ENCODE results near the gene CARD10.

CARD10 gene

DNA sequence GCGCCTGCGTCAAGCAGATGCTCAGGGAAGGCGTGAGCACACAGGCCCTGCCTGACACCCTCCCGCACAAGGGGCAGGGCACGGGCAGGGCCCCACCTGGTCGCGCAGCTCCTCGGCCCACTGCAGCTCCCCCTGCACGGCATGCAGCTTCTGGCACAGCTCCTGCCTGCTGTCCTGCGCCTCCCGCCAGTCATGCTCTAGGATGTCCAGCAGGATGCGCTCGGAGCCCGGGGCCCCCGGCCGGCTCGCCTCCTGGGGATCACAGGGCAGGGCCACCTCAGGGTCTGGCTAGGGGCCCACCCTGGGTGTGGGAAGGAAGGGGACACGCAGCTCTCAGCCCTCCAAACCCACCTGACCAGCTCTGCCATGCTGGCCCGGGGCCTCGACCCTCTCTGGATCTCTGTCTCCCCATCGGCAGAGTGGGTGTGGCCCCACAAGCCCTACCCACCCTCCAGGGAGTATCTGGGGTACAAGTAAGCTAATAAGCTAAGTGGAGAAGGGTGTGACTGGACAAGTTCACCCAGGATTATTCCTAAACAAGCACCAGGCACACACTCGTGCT lies 10.7 kb downstream of the CARD10 start:
- H3K4me3 ChIP-seq (ENCODE audit: low read length) = no peak overlapping the region
- no peak for TF ChIP-seq CTCF (conservative IDR thresholded peaks at IDR 0.05; ENCODE audit: low read length)
- DNase-seq (ENCODE audit: low read depth) = no peak

DNA sequence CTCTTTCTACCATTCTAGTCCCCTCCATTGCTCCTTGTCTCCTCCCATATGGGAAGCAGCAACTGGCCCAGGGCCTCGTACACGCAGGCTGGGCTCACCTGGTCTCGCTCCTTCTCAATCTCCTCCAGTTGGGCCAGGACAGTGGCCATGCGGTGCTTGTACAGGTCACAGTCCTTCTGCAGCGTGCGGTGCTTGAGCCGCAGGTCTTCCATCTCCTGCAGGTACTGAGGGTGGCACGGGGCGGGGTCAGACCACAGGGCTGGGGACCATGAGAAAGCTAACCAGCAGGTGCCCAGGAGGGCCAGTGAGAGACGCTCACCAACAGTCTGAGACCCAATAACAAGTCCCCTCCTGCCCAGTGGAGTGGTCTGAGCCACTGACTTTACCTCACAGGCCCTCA lies 11.5 kb downstream of the CARD10 start:
- no peak for TF ChIP-seq CTCF (conservative IDR thresholded peaks at IDR 0.05; ENCODE audit: low read length)
- no peak for DNase-seq (ENCODE audit: low read depth)
- H3K4me3 ChIP-seq (ENCODE audit: low read length) = no peak overlapping the region

DNA sequence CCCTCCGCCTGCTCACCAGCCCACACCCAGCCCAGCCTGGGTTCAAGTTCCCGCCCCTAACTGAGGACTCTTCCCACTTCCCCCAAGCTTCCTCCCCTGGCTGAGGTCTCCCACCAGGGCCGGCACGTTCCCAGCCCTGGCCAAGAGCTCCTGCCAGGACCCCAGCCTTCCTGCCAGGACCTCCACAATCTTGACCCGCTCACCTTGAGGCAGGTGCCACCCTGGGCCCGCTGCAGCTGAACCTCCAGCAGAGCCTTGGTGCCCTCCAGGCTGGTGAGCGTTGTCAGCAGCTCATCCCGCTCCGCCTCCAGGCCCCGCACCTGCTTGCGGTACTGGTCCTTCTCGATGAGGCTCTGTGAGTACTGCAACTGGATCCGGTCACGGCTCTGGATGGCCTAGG lies 13.2 kb downstream of the CARD10 start:
- H3K4me3 ChIP-seq (ENCODE audit: low read length) = no peak overlapping the region
- DNase-seq (ENCODE audit: low read depth) = no peak
- no peak for TF ChIP-seq CTCF (conservative IDR thresholded peaks at IDR 0.05; ENCODE audit: low read length)

- H3K4me3 ChIP-seq (ENCODE audit: low read length) = no peak overlapping the region
- TF ChIP-seq CTCF (conservative IDR thresholded peaks at IDR 0.05; ENCODE audit: low read length) = no peak
Measured at GRCh38 chr22:37505565-37505964, 13.7 kb downstream of the CARD10 start.

DNA sequence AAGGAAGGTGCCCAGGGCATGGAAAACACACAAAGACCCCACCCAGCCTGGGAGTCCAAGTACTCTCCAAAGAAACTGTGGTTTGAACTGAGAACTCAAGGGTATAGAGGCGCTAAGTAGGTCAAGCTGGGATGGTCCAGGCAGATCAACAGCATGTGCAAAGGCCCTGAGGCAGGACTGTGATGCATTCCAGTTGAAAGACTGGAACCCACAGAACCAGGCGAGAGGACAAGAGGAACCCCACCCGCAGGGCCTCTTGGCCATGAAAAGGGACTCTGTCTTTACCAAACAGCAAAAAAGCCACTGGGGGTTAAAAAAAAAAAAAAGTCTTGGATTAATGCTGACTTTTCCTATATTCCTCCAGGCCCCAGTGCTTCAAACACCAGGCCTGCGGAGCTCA lies 14.3 kb downstream of the CARD10 start:
- no peak for DNase-seq (ENCODE audit: low read depth)
- no peak overlapping the region for H3K4me3 ChIP-seq (ENCODE audit: low read length)
- TF ChIP-seq CTCF (conservative IDR thresholded peaks at IDR 0.05; ENCODE audit: low read length) = no peak

More at GRCh38 chr22:37505565-37505964, 13.7 kb downstream of the CARD10 start:
- DNase-seq (ENCODE audit: low read depth) = no peak

- TF ChIP-seq CTCF (conservative IDR thresholded peaks at IDR 0.05; ENCODE audit: low read length) = no peak
- no peak overlapping the region for H3K4me3 ChIP-seq (ENCODE audit: low read length)
- DNase-seq (ENCODE audit: low read depth) = no peak
Measured at GRCh38 chr22:37503850-37504249, 15.4 kb downstream of the CARD10 start.

- no peak overlapping the region for H3K4me3 ChIP-seq (ENCODE audit: low read length)
- DNase-seq (ENCODE audit: low read depth) = no peak
- TF ChIP-seq CTCF (conservative IDR thresholded peaks at IDR 0.05; ENCODE audit: low read length) = no peak
Measured at GRCh38 chr22:37503183-37503683, 16.0 kb downstream of the CARD10 start.

Data from AG10803 (cell line).